ENCODE results near the gene POLK. TPM values are rescaled to one million over a fixed set of nuclear protein-coding genes. Genes with fewer than 3 reads are reported as not detected.
"Not testable (repeated sequence)": the region's sequence is repeated elsewhere in the genome, so short reads cannot be mapped to it uniquely, and the experiment has no call there.

POLK gene
- total RNA-seq, 1 experiment from 2014 or later: 9.0 TPM

DNA sequence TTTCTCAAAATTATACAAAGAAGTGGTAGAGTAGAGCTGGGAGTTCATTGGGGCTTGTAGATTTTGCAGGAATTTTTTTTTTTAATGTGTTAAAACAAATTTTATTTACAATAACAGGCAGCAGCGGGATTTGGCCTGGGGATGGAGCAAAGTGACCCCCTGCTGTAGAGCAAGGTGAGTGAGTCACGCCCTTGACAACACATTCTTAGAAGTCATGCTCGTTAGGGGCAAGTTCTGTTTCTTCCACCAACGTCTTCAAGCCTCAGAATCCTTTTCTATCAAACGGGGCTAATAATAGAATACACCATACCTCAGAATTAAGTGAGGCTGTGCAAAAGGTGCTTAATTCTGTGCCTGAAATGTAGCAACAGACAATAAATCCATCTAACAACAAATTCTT is 98.5 kb downstream of the POLK start:
- intact Hi-C loops (cut with micrococcal nuclease): no loop called here
- ATAC-seq (no peak), DNase-seq (peak; percentile 6)
- peaks cover 35% of the 10 kb centered on the region for H3K4me1 ChIP-seq (ENCODE audit: insufficient read depth, low read length)
- H3F3A ChIP-seq (ENCODE audit: low read length, unreplicated experiment): no peaks in the 10 kb centered on the region
- TF ChIP-seq EZH2 (IDR thresholded peaks at IDR 0.05; ENCODE audit: low read length, unreplicated experiment) (no peak), EZH2phosphoT487 (IDR thresholded peaks at IDR 0.05; ENCODE audit: borderline replicate concordance, low read length) (no peak)
- TF ChIP-seq, protein P1, sequence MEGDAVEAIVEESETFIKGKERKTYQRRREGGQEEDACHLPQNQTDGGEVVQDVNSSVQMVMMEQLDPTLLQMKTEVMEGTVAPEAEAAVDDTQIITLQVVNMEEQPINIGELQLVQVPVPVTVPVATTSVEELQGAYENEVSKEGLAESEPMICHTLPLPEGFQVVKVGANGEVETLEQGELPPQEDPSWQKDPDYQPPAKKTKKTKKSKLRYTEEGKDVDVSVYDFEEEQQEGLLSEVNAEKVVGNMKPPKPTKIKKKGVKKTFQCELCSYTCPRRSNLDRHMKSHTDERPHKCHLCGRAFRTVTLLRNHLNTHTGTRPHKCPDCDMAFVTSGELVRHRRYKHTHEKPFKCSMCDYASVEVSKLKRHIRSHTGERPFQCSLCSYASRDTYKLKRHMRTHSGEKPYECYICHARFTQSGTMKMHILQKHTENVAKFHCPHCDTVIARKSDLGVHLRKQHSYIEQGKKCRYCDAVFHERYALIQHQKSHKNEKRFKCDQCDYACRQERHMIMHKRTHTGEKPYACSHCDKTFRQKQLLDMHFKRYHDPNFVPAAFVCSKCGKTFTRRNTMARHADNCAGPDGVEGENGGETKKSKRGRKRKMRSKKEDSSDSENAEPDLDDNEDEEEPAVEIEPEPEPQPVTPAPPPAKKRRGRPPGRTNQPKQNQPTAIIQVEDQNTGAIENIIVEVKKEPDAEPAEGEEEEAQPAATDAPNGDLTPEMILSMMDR (conservative IDR thresholded peaks at IDR 0.05; ENCODE audit: low read depth, low read length): no peak
- no peaks in the 10 kb centered on the region for H4K20me1 ChIP-seq (ENCODE audit: low read length)
- no TSS peak for BruUV-seq (replicated peaks)
- peak overlapping the region; percentile 95 for H3K4me2 ChIP-seq (ENCODE audit: low read length)
- no peak overlapping the region for H3K4me3 ChIP-seq (ENCODE audit: low read length)
- no peaks in the 10 kb centered on the region for H3K9me2 ChIP-seq (replicated peaks; ENCODE audit: low read length)
- H3K27ac ChIP-seq (ENCODE audit: low read length): no peak overlapping the region
- H3K9me3 ChIP-seq (ENCODE audit: low read length): no peaks in the 10 kb centered on the region
- no peaks in the 10 kb centered on the region; the same call in 1 of the 2 replicates for H3K36me3 ChIP-seq (ENCODE audit: low read depth, low read length)
- CTCF ChIA-PET: no interaction called here
- no peaks in the 10 kb centered on the region for H3K27me3 ChIP-seq (ENCODE audit: low read length)
- POLR2A ChIA-PET (ENCODE audit: unreplicated experiment): no interaction called here
- H3K79me2 ChIP-seq (ENCODE audit: low read length): no peaks in the 10 kb centered on the region; the same call in 1 of the 2 replicates
- H3K9ac ChIP-seq (ENCODE audit: low read length): no peak overlapping the region
- no peak overlapping the region for H2AFZ ChIP-seq (ENCODE audit: low read length)

DNA sequence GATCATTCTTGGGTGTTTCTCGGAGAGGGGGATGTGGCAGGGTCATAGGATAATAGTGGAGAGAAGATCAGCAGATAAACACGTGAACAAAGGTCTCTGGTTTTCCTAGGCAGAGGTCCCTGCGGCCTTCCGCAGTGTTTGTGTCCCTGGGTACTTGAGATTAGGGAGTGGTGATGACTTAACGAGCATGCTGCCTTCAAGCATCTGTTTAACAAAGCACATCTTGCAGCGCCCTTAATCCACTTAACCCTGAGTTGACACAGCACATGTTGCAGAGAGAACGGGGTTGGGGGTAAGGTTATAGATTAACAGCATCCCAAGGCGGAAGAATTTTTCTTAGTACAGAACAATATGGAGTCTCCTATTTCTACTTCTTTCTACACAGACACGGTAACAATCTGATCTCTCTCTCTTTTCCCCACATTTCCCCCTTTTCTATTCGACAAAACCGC is 99.2 kb downstream of the POLK start:
- peak overlapping the region; percentile 68 for H3K4me3 ChIP-seq (ENCODE audit: low read length)
- ATAC-seq; H4K20me1 ChIP-seq (ENCODE audit: low read length); H3K36me3 ChIP-seq (ENCODE audit: low read depth, low read length); H3K9me2 ChIP-seq (replicated peaks; ENCODE audit: low read length); H3K27me3 ChIP-seq (ENCODE audit: low read length); H3F3A ChIP-seq (ENCODE audit: low read length, unreplicated experiment); POLR2A ChIA-PET (ENCODE audit: unreplicated experiment); intact Hi-C loops (cut with micrococcal nuclease); H3K79me2 ChIP-seq (ENCODE audit: low read length); DNase-seq; H3K9me3 ChIP-seq (ENCODE audit: low read length); CTCF ChIA-PET: not testable (repeated sequence)
- peaks cover 35% of the 10 kb centered on the region for H3K4me1 ChIP-seq (ENCODE audit: insufficient read depth, low read length)
- peak overlapping the region; percentile 95 for H3K4me2 ChIP-seq (ENCODE audit: low read length)
- TSS peak; percentile 72 for BruUV-seq (replicated peaks)
- H3K9ac ChIP-seq (ENCODE audit: low read length): peak overlapping the region; percentile 92
- H2AFZ ChIP-seq (ENCODE audit: low read length): peak overlapping the region; percentile 68
- peak overlapping the region; percentile 90 for H3K27ac ChIP-seq (ENCODE audit: low read length)

DNA sequence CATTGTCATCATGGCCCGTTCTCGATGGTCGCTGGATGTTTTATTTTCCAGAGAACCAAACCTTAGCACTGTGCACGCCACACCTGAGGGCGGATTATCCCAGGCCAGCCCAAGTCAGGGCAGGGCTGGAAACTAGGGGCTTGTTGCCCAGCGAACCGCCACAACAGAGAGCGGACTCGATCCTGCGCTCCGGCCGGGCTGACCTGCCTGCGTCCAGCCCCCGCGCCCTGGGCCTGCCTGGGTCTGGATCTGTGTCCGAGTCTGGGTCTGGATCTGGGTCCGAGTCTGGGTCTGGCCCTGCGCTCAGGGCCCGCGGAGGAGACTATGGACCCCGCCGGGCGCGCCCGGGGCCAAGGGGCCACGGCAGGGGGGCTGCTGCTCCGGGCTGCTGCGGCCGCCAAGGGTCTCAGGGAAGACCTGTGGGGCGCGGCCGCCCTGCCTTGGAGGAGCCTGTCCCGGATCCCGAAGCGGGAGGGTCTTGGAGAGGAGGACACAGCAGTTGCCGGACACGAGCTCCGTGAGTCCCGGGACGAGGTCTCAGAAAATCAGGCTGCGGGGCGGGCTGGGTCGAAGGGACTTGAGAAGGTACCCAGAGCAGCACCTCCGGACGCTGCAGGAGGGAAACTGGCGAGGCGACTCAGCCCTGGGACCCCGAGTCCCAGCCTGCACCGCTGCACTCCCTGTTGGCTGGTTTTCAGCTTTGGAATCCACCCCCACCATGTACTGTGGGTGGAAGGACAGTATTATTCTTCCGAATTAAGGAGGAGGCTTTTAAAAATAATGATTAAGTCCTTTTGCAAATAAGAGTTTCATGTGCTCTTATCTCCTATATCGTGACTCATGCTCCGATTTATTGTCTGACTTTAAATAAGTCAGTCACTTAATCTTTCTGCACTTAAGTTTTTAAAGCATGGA is 99.9 kb downstream of the POLK start, which contains the start of gene ANKDD1B:
Gene ANKDD1B (plus strand): TSS at position 143 of the 915 bp plus-strand sequence. CDS start 182 bp downstream, at position 325.
- ChIA-PET POLR2A (ENCODE audit: unreplicated experiment) (no interaction called here), CTCF (interaction anchor here (0.6 to 0.7 kb wide), 2 partner anchors 11 to 69 kb away, joined by 3 read pairs; no protein-coding TSS in a partner anchor)
- Histone ChIP-seq H3K4me2 (ENCODE audit: low read length) (peak within 1 kb of the TSS; percentile 95), H3K36me3 (ENCODE audit: low read depth, low read length) (no peaks in the 10 kb centered on the region; the same call in 1 of the 2 replicates), H2AFZ (ENCODE audit: low read length) (peak within 1 kb of the TSS; percentile 68), H3K27me3 (ENCODE audit: low read length) (no peaks in the 10 kb centered on the region), H3K79me2 (ENCODE audit: low read length) (no peaks in the 10 kb centered on the region; the same call in 1 of the 2 replicates), H3K9me3 (ENCODE audit: low read length) (no peaks in the 10 kb centered on the region), H4K20me1 (ENCODE audit: low read length) (no peaks in the 10 kb centered on the region), H3K27ac (ENCODE audit: low read length) (peak within 1 kb of the TSS; percentile 90), H3K4me1 (ENCODE audit: insufficient read depth, low read length) (peaks cover 35% of the 10 kb centered on the region), H3K9ac (ENCODE audit: low read length) (peak within 1 kb of the TSS; percentile 92), H3K4me3 (ENCODE audit: low read length) (peak within 1 kb of the TSS; percentile 68), H3F3A (ENCODE audit: low read length, unreplicated experiment) (no peaks in the 10 kb centered on the region), H3K9me2 (replicated peaks; ENCODE audit: low read length) (no peaks in the 10 kb centered on the region)
- ATAC-seq (peak; percentile 90), DNase-seq (peak; percentile 83)
- intact Hi-C loops (cut with micrococcal nuclease): loop anchor here (1.0 kb wide), 1 partner anchor 11 kb away; no protein-coding TSS in a partner anchor
- no TSS peak for BruUV-seq (replicated peaks)
- TF ChIP-seq, protein P1 (conservative IDR thresholded peaks at IDR 0.05; ENCODE audit: low read depth, low read length): no peak
- no peak for TF ChIP-seq EZH2 (IDR thresholded peaks at IDR 0.05; ENCODE audit: low read length, unreplicated experiment)
- TF ChIP-seq EZH2phosphoT487 (IDR thresholded peaks at IDR 0.05; ENCODE audit: borderline replicate concordance, low read length): no peak
